Neural crest cell (in vitro differentiated cells): ENCODE data around the gene CD36. TPM values are rescaled to one million over a fixed set of nuclear protein-coding genes. Genes with fewer than 3 reads are reported as not detected.

Experiments used
- DNase-seq: peaks from one replicate; pipeline ENCODE4 v3.0.0; 2021; ENCODE audit warnings: low read depth, mixed read lengths, low spot score
- H3K27ac Mint-ChIP-seq: one replicate; pipeline ENCODE4 v1.8.0; 2021; ENCODE audit warnings: mild to moderate bottlenecking, mixed read lengths; ENCODE audit not compliant: unreplicated experiment
- H3K27me3 Mint-ChIP-seq: 2 replicates; pipeline ENCODE4 v1.8.0; 2021; ENCODE audit warnings: low read depth, mild to moderate bottlenecking, mixed read lengths
- H3K36me3 Mint-ChIP-seq: 2 replicates; pipeline ENCODE4 v1.8.0; 2021; ENCODE audit warnings: low read depth, mild to moderate bottlenecking, mixed read lengths
- H3K4me1 Mint-ChIP-seq: 2 replicates; pipeline ENCODE4 v1.8.0; 2021; ENCODE audit warnings: mixed read lengths
- H3K4me3 Mint-ChIP-seq: one replicate; pipeline ENCODE4 v1.8.0; 2021; ENCODE audit warnings: mild to moderate bottlenecking, mixed read lengths
- H3K9me3 Mint-ChIP-seq: 2 replicates; pipeline ENCODE4 v1.8.0; 2021; ENCODE audit warnings: mixed read lengths
- CTCF ChIP-seq: fragments of 200-600 bp; sonication (generic); conservative IDR thresholded peaks from 2 replicates; pipeline ENCODE4 v1.5.0; 2021; ENCODE audit warnings: antibody characterized with exemption, mild to moderate bottlenecking
- total RNA-seq: library from RNA; stranded (reverse); gene quantifications from 2 replicates; pipeline ENCODE4 v1.2.1, GENCODE V29; 2021

The CD36 gene
- total RNA-seq, 1 donor from 2014 or later, result 0.40 TPM

- H3K36me3 Mint-ChIP-seq, result no peaks in the 10 kb centered on the region
- H3K9me3 Mint-ChIP-seq, result no peaks in the 10 kb centered on the region
- no peak overlapping the region for H3K27ac Mint-ChIP-seq
- TF ChIP-seq CTCF, result no peak
- H3K4me1 Mint-ChIP-seq, result peaks cover 13% of the 10 kb centered on the region
- H3K27me3 Mint-ChIP-seq, result no peaks in the 10 kb centered on the region
- no peak for DNase-seq
- H3K4me3 Mint-ChIP-seq, result no peak overlapping the region
Observed at GRCh38 chr7:80632819-80633218, 5.6 kb upstream of the CD36 start.

GRCh38 chr7:80634505-80634904, 3.9 kb upstream of the CD36 start:
- Mint-ChIP-seq H3K36me3 (no peaks in the 10 kb centered on the region), H3K4me1 (peaks cover 16% of the 10 kb centered on the region), H3K27me3 (no peaks in the 10 kb centered on the region), H3K4me3 (no peak overlapping the region), H3K9me3 (no peaks in the 10 kb centered on the region), H3K27ac (no peak overlapping the region)
- no peak for TF ChIP-seq CTCF
- DNase-seq, result no peak

- Mint-ChIP-seq H3K27ac (no peak overlapping the region), H3K4me3 (no peak overlapping the region), H3K9me3 (peaks cover 2% of the 10 kb centered on the region), H3K27me3 (no peaks in the 10 kb centered on the region), H3K36me3 (no peaks in the 10 kb centered on the region), H3K4me1 (peaks cover 16% of the 10 kb centered on the region)
- DNase-seq, result no peak
- no peak for TF ChIP-seq CTCF
Observed at GRCh38 chr7:80635533-80635932, 2.9 kb upstream of the CD36 start.

- no peak for TF ChIP-seq CTCF
- Mint-ChIP-seq H3K27me3 (no peaks in the 10 kb centered on the region), H3K9me3 (peaks cover 2% of the 10 kb centered on the region), H3K27ac (no peak overlapping the region), H3K4me1 (peaks cover 16% of the 10 kb centered on the region), H3K4me3 (no peak overlapping the region), H3K36me3 (no peaks in the 10 kb centered on the region)
- no peak for DNase-seq
Observed at GRCh38 chr7:80635998-80636397, 2.4 kb upstream of the CD36 start.

GRCh38 chr7:80636709-80637108, 1.7 kb upstream of the CD36 start:
- Mint-ChIP-seq H3K27me3 (no peaks in the 10 kb centered on the region), H3K27ac (no peak overlapping the region), H3K4me3 (no peak overlapping the region), H3K4me1 (peaks cover 16% of the 10 kb centered on the region), H3K9me3 (peaks cover 2% of the 10 kb centered on the region), H3K36me3 (no peaks in the 10 kb centered on the region)
- TF ChIP-seq CTCF, result no peak
- DNase-seq, result no peak

GRCh38 chr7:80637454-80637853, 988 bp upstream of the CD36 start:
- Mint-ChIP-seq H3K4me1 (peaks cover 16% of the 10 kb centered on the region), H3K36me3 (no peaks in the 10 kb centered on the region), H3K27me3 (no peaks in the 10 kb centered on the region), H3K9me3 (peaks cover 2% of the 10 kb centered on the region), H3K4me3 (no peak overlapping the region), H3K27ac (no peak overlapping the region)
- no peak for DNase-seq
- no peak for TF ChIP-seq CTCF
